ENCODE data around the gene PDIA6. TPM values are rescaled to one million over a fixed set of nuclear protein-coding genes. Genes with fewer than 3 reads are reported as not detected.

Gene PDIA6
- total and polyA plus RNA-seq, 9 of the 15 experiments (the other 6 are each of a cell fraction or from before 2014, with no cell fraction given), result 166 to 268 (median 229) TPM

- intact Hi-C loops (cut with micrococcal nuclease) (no loop called here), in situ Hi-C loops (cut with MboI) (loop anchor here (25.0 kb wide), 1 partner anchor 568 kb away; no protein-coding TSS in a partner anchor)
- Histone ChIP-seq H3K27me3 (ENCODE audit: control insufficient read depth in 2 of 2, insufficient read depth in 2 of 2, low read length in 2 of 2) (peaks cover 8 to 55% of the 10 kb centered on the region in 2 experiments; a peak in 4 of 5 replicates), H2AFZ (ENCODE audit: low read depth, low read length) (no peak overlapping the region), H3K9ac (ENCODE audit: insufficient read depth in 1 of 2, low read depth in 2 of 2, low read length in 2 of 2) (no peak overlapping the region), H3K9me3 (replicated peaks; ENCODE audit: control insufficient read depth, insufficient read depth, low read depth, low read length) (no peaks in the 10 kb centered on the region), H3K4me1 (replicated peaks in 1 of 2; ENCODE audit: control insufficient read depth in 2 of 2, insufficient read depth in 2 of 2, low read length in 2 of 2) (no peaks in the 10 kb centered on the region), H4K20me1 (replicated peaks; ENCODE audit: control insufficient read depth, insufficient read depth, low read length) (no peaks in the 10 kb centered on the region), H3K79me2 (ENCODE audit: control insufficient read depth, insufficient read depth, low read length) (no peaks in the 10 kb centered on the region), H3K27ac (ENCODE audit: extremely low read depth, low read depth, low read length) (no peak overlapping the region), H3K4me3 (no peak overlapping the region), H3K4me2 (ENCODE audit: insufficient read depth, low read length) (no peak overlapping the region), H3K36me3 (ENCODE audit: control insufficient read depth, insufficient read depth, low read length) (no peaks in the 10 kb centered on the region), H3K9me1 (ENCODE audit: control insufficient read depth, insufficient read depth, low read length) (no peaks in the 10 kb centered on the region)
- DNase-seq (ENCODE audit: extremely low read depth in 1 of 4, low spot score in 3 of 4) (no peak), ATAC-seq (no peak), FAIRE-seq (no peak)
- POLR2A ChIA-PET, result no interaction called here
- no TSS peak for BruUV-seq (replicated peaks)
- CTCF ChIA-PET (ENCODE audit: low intra/inter-chr PET ratio), result no interaction called here
- WGBS (ENCODE audit: insufficient coverage, low coverage, missing lambda C conversion rate), result 0% methylated on average over 12 of the region's 12 CpGs
- TF ChIP-seq SAP30 (IDR thresholded peaks at IDR 0.05; ENCODE audit: borderline replicate concordance, insufficient read depth, low read depth, low read length, poor library complexity, severe bottlenecking) (no peak), HDGF (IDR thresholded peaks at IDR 0.05) (no peak), PATZ1 (CRISPR knock-in tag; IDR thresholded peaks at IDR 0.05; ENCODE audit: borderline replicate concordance) (no peak), EZH2 (IDR thresholded peaks at IDR 0.05; ENCODE audit: borderline replicate concordance, low read depth, low read length) (no peak), FOS (IDR thresholded peaks at IDR 0.05; ENCODE audit: extremely low read depth, insufficient read length) (no peak), GABPA (tag; conservative IDR thresholded peaks at IDR 0.05; ENCODE audit: low read depth) (no peak), TBP (optimal IDR thresholded peaks at IDR 0.05; ENCODE audit: low read depth, low read length) (no peak), THRA (IDR thresholded peaks at IDR 0.05) (no peak), RERE (CRISPR knock-in tag; IDR thresholded peaks at IDR 0.05; ENCODE audit: borderline replicate concordance) (no peak), TAL1 (IDR thresholded peaks at IDR 0.05) (no peak), CBX8 (IDR thresholded peaks at IDR 0.05; ENCODE audit: borderline replicate concordance, extremely low read depth, low read depth, low read length, poor library complexity, severe bottlenecking) (no peak), MAFF (IDR thresholded peaks at IDR 0.05; ENCODE audit: low read length) (no peak), BMI1 (IDR thresholded peaks at IDR 0.05; ENCODE audit: low read length) (no peak)
Measured at GRCh38 chr2:10844097-10844496, 31.5 kb upstream of the PDIA6 start.

All from K562 (cell line).